NT2/D1 (cell line): ENCODE data around the gene MAML2.

Source experiments
- DNase-seq: peaks from one replicate; pipeline ENCODE4 v3.0.0-alpha.2; 2011; ENCODE audit warnings: low read depth, low spot score
- H3K27me3 ChIP-seq: 2 replicates; pipeline ENCODE4 v1.6.0; 2011; ENCODE audit warnings: mild to moderate bottlenecking; ENCODE audit not compliant: insufficient read length, insufficient read depth
- H3K36me3 ChIP-seq: 2 replicates; pipeline ENCODE4 v1.6.1; 2011; ENCODE audit warnings: mild to moderate bottlenecking, low read length, mixed read lengths; ENCODE audit not compliant: insufficient read depth, insufficient read length
- H3K4me1 ChIP-seq: 2 replicates; pipeline ENCODE4 v1.5.1; 2011; ENCODE audit not compliant: insufficient read depth, insufficient read length
- H3K4me3 ChIP-seq: 2 replicates; pipeline ENCODE4 v1.5.1; 2011; ENCODE audit warnings: low read depth; ENCODE audit not compliant: insufficient read length
- H3K9ac ChIP-seq: 2 replicates; pipeline ENCODE4 v1.6.0; 2011; ENCODE audit warnings: low read depth; ENCODE audit not compliant: insufficient read length
- H3K9me3 ChIP-seq: 2 replicates; pipeline ENCODE4 v1.5.1; 2011; ENCODE audit warnings: mild to moderate bottlenecking, low read length; ENCODE audit not compliant: insufficient read depth
- SUZ12 ChIP-seq: IDR thresholded peaks from 2 replicates; pipeline ENCODE4 v1.6.1; 2011; ENCODE audit not compliant: insufficient read length, insufficient read depth; ENCODE audit errors: extremely low read depth
- YY1 ChIP-seq: IDR thresholded peaks from 2 replicates; pipeline ENCODE4 v1.6.1; 2011; ENCODE audit not compliant: insufficient read length, insufficient read depth
- ZNF274 ChIP-seq: IDR thresholded peaks from 2 replicates; pipeline ENCODE4 v1.6.1; 2011; ENCODE audit warnings: mild to moderate bottlenecking, low read depth, low read length

MAML2 gene

DNA sequence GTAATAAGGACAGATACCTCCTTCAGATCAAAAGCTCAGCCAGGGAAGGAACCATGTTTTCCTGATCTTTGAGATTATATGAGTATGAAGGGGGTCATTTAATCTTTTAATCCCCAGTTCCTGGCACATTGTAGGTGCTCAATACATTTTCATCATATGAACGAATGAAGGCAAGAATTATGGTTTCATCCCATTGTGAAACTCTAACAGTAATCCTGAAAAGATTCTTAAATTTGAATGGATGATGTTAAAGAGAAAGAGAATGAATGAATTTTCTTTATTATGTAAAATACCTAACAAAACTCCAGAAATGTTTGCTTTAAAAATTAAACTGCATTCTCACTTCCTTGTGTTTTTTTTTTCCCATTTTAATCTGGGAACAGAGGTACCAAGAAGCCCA, 256.9 kb downstream of the MAML2 start:
- TF ChIP-seq SUZ12 (no peak), YY1 (no peak), ZNF274 (no peak)
- no peaks in the 10 kb centered on the region for H3K9me3 ChIP-seq
- H3K4me3 ChIP-seq: no peak overlapping the region
- H3K9ac ChIP-seq: no peak overlapping the region
- H3K36me3 ChIP-seq: no peaks in the 10 kb centered on the region
- no peak for DNase-seq
- H3K4me1 ChIP-seq: no peaks in the 10 kb centered on the region
- no peaks in the 10 kb centered on the region for H3K27me3 ChIP-seq

DNA sequence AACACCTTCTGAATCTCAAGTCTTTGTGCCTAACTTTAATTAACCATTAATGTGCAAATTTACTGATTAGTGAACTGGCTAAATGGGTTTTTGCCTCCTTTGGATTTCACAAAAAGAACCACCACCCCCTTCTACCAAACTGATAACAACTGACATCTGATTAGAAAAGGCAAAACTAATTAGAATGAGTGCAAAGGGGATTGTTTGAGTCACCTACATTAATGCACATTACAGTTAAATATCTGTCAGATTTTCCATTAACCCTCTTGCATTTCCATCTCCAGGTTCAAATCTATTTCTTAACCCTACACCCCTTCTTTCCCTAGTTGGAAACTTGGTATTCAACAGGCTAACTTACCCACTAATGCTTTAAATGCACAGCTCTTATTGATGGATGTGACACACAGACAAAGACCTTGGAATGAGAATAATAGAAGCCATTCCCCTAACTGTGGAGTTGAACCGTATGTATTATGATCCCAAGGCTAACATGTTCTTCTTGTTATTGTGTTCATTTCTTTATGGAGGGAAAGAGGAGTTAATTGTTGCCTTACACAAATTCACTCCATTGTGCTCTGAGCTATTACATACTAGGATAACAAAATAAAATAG, 257.6 kb downstream of the MAML2 start:
- DNase-seq: no peak
- TF ChIP-seq YY1 (no peak), SUZ12 (no peak), ZNF274 (no peak)
- Histone ChIP-seq H3K9ac (no peak overlapping the region), H3K4me1 (no peaks in the 10 kb centered on the region), H3K9me3 (no peaks in the 10 kb centered on the region), H3K4me3 (no peak overlapping the region), H3K27me3 (no peaks in the 10 kb centered on the region), H3K36me3 (no peaks in the 10 kb centered on the region)

DNA sequence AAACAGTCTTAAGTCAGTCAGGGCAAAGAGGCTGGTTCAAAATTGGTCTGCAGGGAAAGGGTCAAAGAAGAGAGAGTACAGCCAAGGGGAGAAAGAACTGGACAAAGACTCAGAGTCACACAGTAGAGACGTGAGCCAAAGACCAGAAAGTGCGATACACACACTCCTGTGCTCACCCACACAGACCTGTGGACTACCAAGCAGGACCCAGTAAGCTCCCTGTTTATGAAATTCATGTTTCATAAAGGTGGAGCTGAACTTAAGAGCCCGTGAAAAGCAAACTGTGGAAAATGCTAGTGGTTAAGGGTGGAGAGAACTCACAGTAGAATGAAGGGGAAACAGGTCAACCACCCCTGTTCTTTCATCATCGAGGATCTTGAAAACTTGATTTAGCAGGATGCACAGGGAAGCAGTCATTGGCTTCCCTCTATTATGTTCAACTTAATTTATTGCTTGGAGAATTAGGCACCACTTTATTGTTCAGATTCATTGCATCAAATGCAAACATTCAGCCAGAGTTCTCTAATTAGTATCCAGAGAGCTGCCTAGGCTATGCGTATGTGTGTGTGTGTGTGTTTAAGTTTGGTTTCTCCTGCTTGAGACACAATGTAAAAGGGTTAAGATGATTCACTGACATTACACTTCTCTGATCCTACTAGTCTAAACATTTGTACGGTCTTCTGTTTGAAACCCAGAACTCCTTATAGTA, 258.2 kb downstream of the MAML2 start:
- Histone ChIP-seq H3K4me3 (no peak overlapping the region), H3K36me3 (no peaks in the 10 kb centered on the region), H3K9me3 (no peaks in the 10 kb centered on the region), H3K27me3 (no peaks in the 10 kb centered on the region), H3K4me1 (no peaks in the 10 kb centered on the region), H3K9ac (no peak overlapping the region)
- no peak for TF ChIP-seq YY1
- no peak for TF ChIP-seq SUZ12
- DNase-seq: no peak

DNA sequence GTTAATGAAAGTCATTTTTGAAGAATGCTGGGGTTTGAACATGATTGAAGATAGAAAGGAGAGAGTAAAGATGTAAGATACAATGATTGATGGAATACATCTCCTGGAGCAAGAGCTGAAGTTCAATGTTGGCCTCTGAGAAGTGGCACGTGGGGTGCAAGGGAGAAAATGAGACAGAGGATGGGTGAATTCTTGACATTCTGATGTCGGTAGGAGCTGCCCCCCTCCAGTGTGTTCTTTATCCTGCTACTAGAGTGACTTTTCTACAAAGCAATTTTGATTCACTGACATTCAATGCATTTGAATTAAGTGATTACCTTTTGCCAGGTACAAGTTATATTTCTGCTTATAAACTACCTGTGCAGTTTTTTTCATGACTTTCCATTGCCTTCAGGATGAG, 260.1 kb downstream of the MAML2 start:
- no peaks in the 10 kb centered on the region for H3K9me3 ChIP-seq
- TF ChIP-seq ZNF274: no peak
- TF ChIP-seq YY1: no peak
- no peak for TF ChIP-seq SUZ12
- H3K9ac ChIP-seq: no peak overlapping the region
- DNase-seq: no peak
- no peaks in the 10 kb centered on the region for H3K27me3 ChIP-seq
- no peaks in the 10 kb centered on the region for H3K36me3 ChIP-seq
- H3K4me3 ChIP-seq: no peak overlapping the region
- no peaks in the 10 kb centered on the region for H3K4me1 ChIP-seq

DNA sequence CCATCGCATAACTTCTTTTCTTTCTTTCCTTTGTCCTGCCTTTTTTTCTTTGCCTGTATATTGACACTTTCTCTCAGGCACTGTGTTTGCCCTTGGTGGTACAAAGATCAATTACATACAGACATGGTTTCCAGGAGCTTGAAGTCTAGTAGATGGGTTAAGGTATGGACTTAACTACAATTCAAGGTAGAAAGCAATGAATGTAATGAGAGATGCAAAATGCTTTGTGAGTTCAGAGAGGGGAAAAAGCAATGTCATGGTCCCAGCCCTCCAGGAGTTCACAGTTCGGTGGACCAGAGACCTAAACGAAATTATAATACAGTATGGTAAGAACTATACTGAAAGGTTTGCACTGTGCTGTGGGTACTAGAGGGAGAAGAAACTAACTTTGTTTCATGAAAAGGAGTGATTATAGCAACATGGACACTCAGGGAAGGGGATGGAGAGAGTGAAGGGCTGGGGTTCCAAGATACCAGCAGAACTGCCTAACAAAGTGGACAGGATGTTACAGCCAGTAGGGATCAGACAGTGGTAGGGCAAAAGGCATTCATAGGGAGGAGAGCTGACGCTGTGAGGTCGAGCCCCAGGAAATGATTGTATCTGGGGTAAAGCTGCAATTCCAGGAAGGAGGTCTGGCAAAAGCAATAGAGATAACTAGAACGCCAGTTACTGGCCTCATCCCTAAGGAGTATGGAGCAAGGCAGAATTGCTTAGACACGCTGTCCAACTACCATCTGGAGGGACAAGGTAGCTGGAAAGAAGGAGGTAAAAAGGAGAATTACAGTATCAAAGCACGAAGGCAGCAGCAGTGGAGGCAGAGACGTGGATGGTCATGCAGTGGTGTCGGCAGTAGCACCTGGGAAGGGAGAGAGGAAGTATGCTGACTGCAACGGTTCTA, 260.7 kb downstream of the MAML2 start:
- no peak for TF ChIP-seq SUZ12
- TF ChIP-seq ZNF274: no peak
- TF ChIP-seq YY1: no peak
- Histone ChIP-seq H3K4me3 (no peak overlapping the region), H3K9ac (no peak overlapping the region), H3K4me1 (no peaks in the 10 kb centered on the region), H3K36me3 (no peaks in the 10 kb centered on the region), H3K27me3 (no peaks in the 10 kb centered on the region), H3K9me3 (no peaks in the 10 kb centered on the region)
- DNase-seq: no peak

DNA sequence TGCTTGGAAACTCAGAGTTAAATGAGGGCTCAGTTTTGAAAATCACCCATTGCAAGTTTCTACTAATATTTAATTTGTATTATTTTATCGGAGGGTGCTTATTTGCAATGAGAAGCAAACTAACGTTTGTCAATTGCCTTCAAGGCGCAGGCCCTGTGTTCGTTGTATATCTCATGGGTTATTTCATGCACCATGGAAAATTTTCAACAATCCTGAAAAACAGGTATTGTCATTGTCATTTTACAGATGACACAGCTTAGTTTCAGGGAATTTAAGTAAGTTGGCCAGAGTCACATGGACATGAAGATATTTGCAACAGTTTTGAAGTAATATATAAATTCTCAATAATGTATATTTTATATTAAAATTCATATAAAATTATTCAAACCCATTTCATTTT, 261.4 kb downstream of the MAML2 start:
- TF ChIP-seq SUZ12: no peak
- TF ChIP-seq ZNF274: no peak
- TF ChIP-seq YY1: no peak
- no peak overlapping the region for H3K9ac ChIP-seq
- H3K36me3 ChIP-seq: no peaks in the 10 kb centered on the region
- no peak overlapping the region for H3K4me3 ChIP-seq
- H3K27me3 ChIP-seq: no peaks in the 10 kb centered on the region
- no peaks in the 10 kb centered on the region for H3K4me1 ChIP-seq
- no peaks in the 10 kb centered on the region for H3K9me3 ChIP-seq
- no peak for DNase-seq

DNA sequence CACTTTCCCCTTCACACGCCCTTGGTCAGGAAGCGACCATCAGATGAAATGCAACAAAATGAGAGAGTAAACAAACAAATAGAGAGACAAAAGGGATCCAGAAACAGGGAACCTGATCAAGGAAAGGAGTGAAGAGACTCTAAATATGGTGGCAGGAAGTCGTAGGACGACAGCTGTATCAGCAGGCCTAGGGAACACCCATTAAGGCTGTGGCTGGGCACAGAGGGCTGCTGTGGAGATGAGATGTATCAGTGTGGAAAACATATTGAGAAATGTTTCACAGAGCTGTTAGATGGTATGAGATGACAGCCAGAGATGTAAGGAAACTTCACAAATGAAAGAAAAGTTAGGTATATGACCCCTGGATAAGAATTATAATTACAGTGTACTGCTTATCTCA, 263.3 kb downstream of the MAML2 start:
- no peak for DNase-seq
- no peaks in the 10 kb centered on the region for H3K36me3 ChIP-seq
- no peaks in the 10 kb centered on the region for H3K4me1 ChIP-seq
- H3K27me3 ChIP-seq: no peaks in the 10 kb centered on the region
- TF ChIP-seq ZNF274 (no peak), SUZ12 (no peak), YY1 (no peak)
- H3K4me3 ChIP-seq: no peak overlapping the region
- H3K9me3 ChIP-seq: no peaks in the 10 kb centered on the region
- no peak overlapping the region for H3K9ac ChIP-seq
